MM.1S (cell line): ENCODE measurements around the gene SCRN2.

Source experiments
- CTCF ChIP-seq: fragments of 300-600 bp; sonication (generic); IDR thresholded peaks from 2 replicates; pipeline ENCODE4 v1.5.1; 2016; ENCODE audit warnings: antibody characterized with exemption, low read length, mixed read lengths
- EZH2 ChIP-seq: fragments of 300-600 bp; sonication (generic); optimal IDR thresholded peaks from 2 replicates; pipeline ENCODE3; 2017; ENCODE audit warnings: low read depth, mild to moderate bottlenecking, antibody characterized with exemption, low read length, mixed read lengths

GRCh38 chr17:47821031-47821423 is 20.0 kb downstream of the SCRN2 start:
- TF ChIP-seq CTCF (no peak), EZH2 (no peak)
